ENCODE data around the gene ATRN.

Gene ATRN

DNA sequence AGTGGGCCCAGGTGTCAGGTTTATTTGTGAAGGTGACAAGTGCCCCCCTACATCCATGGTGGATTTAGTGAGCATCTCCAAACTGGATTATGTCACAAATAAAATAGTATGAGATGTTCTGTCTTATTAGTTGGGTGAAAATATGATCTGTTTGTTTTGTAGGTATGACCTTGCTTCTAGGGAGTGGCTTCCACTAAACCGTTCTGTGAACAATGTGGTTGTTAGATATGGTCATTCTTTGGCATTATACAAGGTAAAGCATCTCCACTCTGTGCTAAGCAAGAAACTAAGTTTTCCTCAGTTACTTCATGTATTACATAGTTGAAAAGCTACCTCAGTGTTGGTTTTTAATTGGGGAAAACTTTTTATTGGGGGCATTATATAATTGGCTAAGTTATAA lies 88.4 kb downstream of the ATRN start:
- peaks cover 2% of the 10 kb centered on the region for H3K4me1 Mint-ChIP-seq (ENCODE audit: low read depth)
- no peak overlapping the region for H3K4me3 Mint-ChIP-seq
- no peak overlapping the region for H3K27ac Mint-ChIP-seq
- H3K36me3 Mint-ChIP-seq (ENCODE audit: low read depth): peaks cover 6% of the 10 kb centered on the region
- no peaks in the 10 kb centered on the region for H3K27me3 Mint-ChIP-seq (ENCODE audit: low read depth)
- no peaks in the 10 kb centered on the region for H3K9me3 Mint-ChIP-seq

- H3K4me1 Mint-ChIP-seq (ENCODE audit: low read depth): peaks cover 2% of the 10 kb centered on the region
- H3K4me3 Mint-ChIP-seq: no peak overlapping the region
- peaks cover 6% of the 10 kb centered on the region for H3K36me3 Mint-ChIP-seq (ENCODE audit: low read depth)
- no peak overlapping the region for H3K27ac Mint-ChIP-seq
- no peaks in the 10 kb centered on the region for H3K27me3 Mint-ChIP-seq (ENCODE audit: low read depth)
- no peaks in the 10 kb centered on the region for H3K9me3 Mint-ChIP-seq
Observed at GRCh38 chr20:3559637-3560036, 88.8 kb downstream of the ATRN start.

DNA sequence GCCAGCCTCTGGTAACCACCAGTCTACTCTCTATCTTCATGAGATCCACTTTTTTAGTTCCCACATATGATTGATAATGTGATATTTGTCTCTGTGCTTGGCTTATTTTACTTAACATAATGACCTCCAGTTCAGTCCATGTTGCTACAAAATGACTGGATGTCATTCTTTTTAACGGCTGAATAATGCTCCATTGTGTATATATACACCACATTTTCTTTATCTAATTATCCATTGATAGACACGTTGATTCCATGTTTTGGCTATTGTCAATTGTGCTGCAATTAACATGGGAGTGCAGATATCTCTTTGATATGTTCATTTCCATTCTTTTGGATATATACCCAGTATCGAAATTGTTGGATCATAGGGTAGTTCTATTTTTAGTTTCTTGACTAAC lies 89.3 kb downstream of the ATRN start:
- Mint-ChIP-seq H3K4me1 (ENCODE audit: low read depth) (peaks cover 2% of the 10 kb centered on the region), H3K27me3 (ENCODE audit: low read depth) (no peaks in the 10 kb centered on the region), H3K36me3 (ENCODE audit: low read depth) (peaks cover 6% of the 10 kb centered on the region), H3K9me3 (no peaks in the 10 kb centered on the region), H3K4me3 (no peak overlapping the region), H3K27ac (no peak overlapping the region)

GRCh38 chr20:3560578-3560977 lies 89.8 kb downstream of the ATRN start:
- no peak overlapping the region for H3K4me3 Mint-ChIP-seq
- no peaks in the 10 kb centered on the region for H3K9me3 Mint-ChIP-seq

DNA sequence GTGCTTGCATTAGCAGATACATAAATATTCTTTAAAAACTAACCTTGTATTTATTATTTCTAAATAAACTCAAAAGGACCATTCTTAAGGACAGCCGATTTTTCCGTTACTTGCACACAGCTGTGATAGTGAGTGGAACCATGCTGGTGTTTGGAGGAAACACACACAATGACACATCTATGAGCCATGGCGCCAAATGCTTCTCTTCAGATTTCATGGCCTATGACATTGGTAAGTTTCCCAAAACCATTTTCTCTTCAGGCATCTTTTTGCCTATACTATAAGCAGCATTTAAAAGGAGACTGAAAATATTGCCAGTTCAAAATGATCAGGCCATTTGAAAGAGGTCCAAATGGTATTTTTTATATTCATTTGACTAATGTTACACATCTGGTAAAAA lies 92.3 kb downstream of the ATRN start:
- Mint-ChIP-seq H3K27ac (no peak overlapping the region), H3K9me3 (no peaks in the 10 kb centered on the region), H3K4me3 (no peak overlapping the region), H3K36me3 (ENCODE audit: low read depth) (peaks cover 8% of the 10 kb centered on the region), H3K27me3 (ENCODE audit: low read depth) (no peaks in the 10 kb centered on the region), H3K4me1 (ENCODE audit: low read depth) (peaks cover 3% of the 10 kb centered on the region)

More at GRCh38 chr20:3560578-3560977, 89.8 kb downstream of the ATRN start:
- Mint-ChIP-seq H3K27me3 (ENCODE audit: low read depth) (no peaks in the 10 kb centered on the region), H3K4me1 (ENCODE audit: low read depth) (peaks cover under 1% of the 10 kb centered on the region), H3K36me3 (ENCODE audit: low read depth) (peaks cover 6% of the 10 kb centered on the region), H3K27ac (no peak overlapping the region)

GRCh38 chr20:3563548-3564177 lies 92.8 kb downstream of the ATRN start:
- Mint-ChIP-seq H3K4me3 (no peak overlapping the region), H3K27ac (no peak overlapping the region), H3K4me1 (ENCODE audit: low read depth) (peaks cover 3% of the 10 kb centered on the region), H3K27me3 (ENCODE audit: low read depth) (no peaks in the 10 kb centered on the region), H3K9me3 (no peaks in the 10 kb centered on the region), H3K36me3 (ENCODE audit: low read depth) (peaks cover 8% of the 10 kb centered on the region)

- Mint-ChIP-seq H3K9me3 (no peaks in the 10 kb centered on the region), H3K27ac (no peak overlapping the region), H3K27me3 (ENCODE audit: low read depth) (no peaks in the 10 kb centered on the region), H3K4me1 (ENCODE audit: low read depth) (peaks cover 3% of the 10 kb centered on the region), H3K36me3 (ENCODE audit: low read depth) (peaks cover 4% of the 10 kb centered on the region), H3K4me3 (no peak overlapping the region)
Observed at GRCh38 chr20:3565851-3566250, 95.0 kb downstream of the ATRN start.

DNA sequence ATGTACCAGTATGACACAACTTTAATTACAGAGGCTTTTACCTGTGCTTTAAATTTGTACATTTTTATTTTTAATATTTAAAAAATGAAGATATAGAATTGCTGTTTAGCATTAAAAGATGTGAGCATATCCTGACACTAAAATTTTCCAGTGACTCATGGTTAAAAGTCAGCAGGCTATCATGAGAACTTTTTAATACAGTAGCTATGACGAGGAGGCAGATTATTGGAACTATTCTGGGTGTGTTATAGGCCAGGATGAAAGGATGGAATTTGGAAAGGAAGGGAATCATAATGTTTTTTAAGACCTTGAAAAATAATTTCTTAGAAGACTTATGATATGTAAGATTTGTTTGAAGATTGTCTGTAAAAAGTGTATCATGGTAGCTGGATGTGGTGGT lies 101.3 kb downstream of the ATRN start:
- H3K4me3 Mint-ChIP-seq: no peak overlapping the region
- H3K27ac Mint-ChIP-seq: no peak overlapping the region
- peaks cover 3% of the 10 kb centered on the region for H3K4me1 Mint-ChIP-seq (ENCODE audit: low read depth)
- H3K9me3 Mint-ChIP-seq: no peaks in the 10 kb centered on the region
- peaks cover 2% of the 10 kb centered on the region for H3K36me3 Mint-ChIP-seq (ENCODE audit: low read depth)
- H3K27me3 Mint-ChIP-seq (ENCODE audit: low read depth): no peaks in the 10 kb centered on the region

- Mint-ChIP-seq H3K27me3 (ENCODE audit: low read depth) (no peaks in the 10 kb centered on the region), H3K4me3 (no peak overlapping the region), H3K4me1 (ENCODE audit: low read depth) (no peaks in the 10 kb centered on the region), H3K9me3 (no peaks in the 10 kb centered on the region), H3K27ac (no peak overlapping the region), H3K36me3 (ENCODE audit: low read depth) (peaks cover 5% of the 10 kb centered on the region)
Observed at GRCh38 chr20:3576363-3576762, 105.5 kb downstream of the ATRN start.

GRCh38 chr20:3577366-3577765 lies 106.5 kb downstream of the ATRN start:
- no peaks in the 10 kb centered on the region for H3K27me3 Mint-ChIP-seq (ENCODE audit: low read depth)

DNA sequence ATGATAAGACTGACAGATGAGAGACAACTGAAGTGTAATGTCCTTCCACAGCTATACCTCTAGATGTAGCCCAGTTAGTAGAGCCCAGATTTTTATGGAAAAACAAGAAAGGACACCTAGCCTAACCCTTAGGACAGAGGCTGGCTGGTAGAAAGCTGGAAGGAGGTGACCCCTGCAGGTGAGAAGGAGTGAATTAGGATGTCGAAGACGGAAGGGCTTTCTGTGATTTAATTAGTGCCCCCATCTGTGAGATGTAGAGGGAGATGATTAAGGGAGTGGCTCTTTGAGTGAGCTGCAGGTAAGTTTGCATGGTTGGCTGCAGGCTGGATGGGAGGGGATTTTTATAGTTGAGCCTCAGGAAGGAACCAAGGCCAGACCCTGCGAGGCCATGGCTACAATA lies 109.6 kb downstream of the ATRN start:
- no peak overlapping the region for H3K4me3 Mint-ChIP-seq
- no peak overlapping the region for H3K27ac Mint-ChIP-seq
- H3K4me1 Mint-ChIP-seq (ENCODE audit: low read depth): no peaks in the 10 kb centered on the region
- H3K27me3 Mint-ChIP-seq (ENCODE audit: low read depth): no peaks in the 10 kb centered on the region
- no peaks in the 10 kb centered on the region for H3K9me3 Mint-ChIP-seq
- peaks cover 7% of the 10 kb centered on the region for H3K36me3 Mint-ChIP-seq (ENCODE audit: low read depth)

More at GRCh38 chr20:3577366-3577765, 106.5 kb downstream of the ATRN start:
- H3K9me3 Mint-ChIP-seq: no peaks in the 10 kb centered on the region
- H3K36me3 Mint-ChIP-seq (ENCODE audit: low read depth): peaks cover 7% of the 10 kb centered on the region
- H3K4me3 Mint-ChIP-seq: no peak overlapping the region
- no peaks in the 10 kb centered on the region for H3K4me1 Mint-ChIP-seq (ENCODE audit: low read depth)
- no peak overlapping the region for H3K27ac Mint-ChIP-seq

- Mint-ChIP-seq H3K27ac (no peak overlapping the region), H3K27me3 (ENCODE audit: low read depth) (no peaks in the 10 kb centered on the region), H3K4me3 (no peak overlapping the region), H3K36me3 (ENCODE audit: low read depth) (peaks cover 10% of the 10 kb centered on the region), H3K9me3 (no peaks in the 10 kb centered on the region), H3K4me1 (ENCODE audit: low read depth) (no peaks in the 10 kb centered on the region)
Observed at GRCh38 chr20:3583765-3584164, 112.9 kb downstream of the ATRN start.

GRCh38 chr20:3586093-3586492 lies 115.3 kb downstream of the ATRN start:
- Mint-ChIP-seq H3K4me3 (no peak overlapping the region), H3K36me3 (ENCODE audit: low read depth) (peaks cover 10% of the 10 kb centered on the region), H3K9me3 (no peaks in the 10 kb centered on the region), H3K27ac (no peak overlapping the region), H3K27me3 (ENCODE audit: low read depth) (no peaks in the 10 kb centered on the region), H3K4me1 (ENCODE audit: low read depth) (no peaks in the 10 kb centered on the region)

DNA sequence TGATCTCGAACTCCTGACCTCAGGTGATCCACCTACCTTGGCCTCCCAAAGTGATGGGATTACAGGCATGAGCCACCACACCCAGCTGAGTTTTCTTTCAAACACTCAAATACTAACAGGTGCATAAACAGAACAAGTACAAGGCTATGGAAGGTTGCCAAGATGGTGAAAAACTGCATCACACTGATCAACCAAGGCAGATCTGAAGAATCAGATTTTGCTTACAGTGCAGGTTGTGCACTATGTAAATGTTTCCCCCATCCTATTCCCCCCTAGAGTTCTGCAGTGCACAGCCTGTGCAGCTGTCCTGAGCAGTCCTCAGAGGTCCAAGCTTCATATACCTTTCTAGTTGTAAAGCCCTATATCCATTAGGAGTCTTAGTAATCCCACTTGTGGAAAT lies 119.3 kb downstream of the ATRN start:
- Mint-ChIP-seq H3K9me3 (no peaks in the 10 kb centered on the region), H3K4me3 (no peak overlapping the region), H3K4me1 (ENCODE audit: low read depth) (no peaks in the 10 kb centered on the region), H3K36me3 (ENCODE audit: low read depth) (peaks cover 17% of the 10 kb centered on the region), H3K27ac (no peak overlapping the region), H3K27me3 (ENCODE audit: low read depth) (no peaks in the 10 kb centered on the region)

DNA sequence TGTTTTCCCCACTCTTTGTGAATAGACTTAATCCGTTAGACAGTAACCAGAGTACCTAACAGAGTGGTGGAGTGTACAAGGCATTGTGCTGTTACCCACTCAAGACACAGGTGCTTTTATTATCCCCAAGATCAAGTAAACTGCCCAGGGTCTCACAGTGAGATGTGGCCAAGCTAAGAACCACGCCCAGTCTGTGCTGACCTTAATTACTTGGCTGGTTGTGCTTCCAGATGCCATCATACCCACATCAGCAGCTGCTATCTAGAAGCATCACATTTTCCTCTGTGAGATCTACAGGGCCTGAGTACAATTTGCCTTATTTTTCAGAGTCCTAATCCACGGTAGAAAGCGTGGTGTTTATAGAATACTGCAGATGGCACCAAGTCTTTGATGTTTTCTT lies 122.1 kb downstream of the ATRN start:
- H3K27me3 Mint-ChIP-seq (ENCODE audit: low read depth): no peaks in the 10 kb centered on the region
- H3K36me3 Mint-ChIP-seq (ENCODE audit: low read depth): peaks cover 12% of the 10 kb centered on the region
- no peaks in the 10 kb centered on the region for H3K4me1 Mint-ChIP-seq (ENCODE audit: low read depth)
- H3K4me3 Mint-ChIP-seq: no peak overlapping the region
- H3K9me3 Mint-ChIP-seq: no peaks in the 10 kb centered on the region
- no peak overlapping the region for H3K27ac Mint-ChIP-seq

DNA sequence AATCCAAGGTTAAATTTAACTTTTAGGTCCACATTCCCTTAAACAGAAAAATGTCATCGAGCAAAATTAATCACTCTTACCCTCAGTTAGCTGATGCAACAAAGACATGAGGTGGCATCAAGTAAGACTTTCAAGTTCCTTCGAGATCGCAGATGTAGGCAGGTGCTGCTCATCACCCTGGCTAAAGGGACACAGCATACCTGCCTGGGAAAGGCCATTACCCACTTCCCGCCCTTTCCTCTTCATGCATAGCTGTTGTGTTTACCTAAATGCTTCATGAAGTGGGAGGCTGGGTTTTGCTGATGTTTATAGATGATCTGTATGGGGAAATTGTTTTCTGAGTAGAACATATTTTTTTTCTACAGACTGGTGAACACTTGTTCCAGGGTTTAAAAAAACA lies 124.7 kb downstream of the ATRN start:
- H3K4me1 Mint-ChIP-seq (ENCODE audit: low read depth): no peaks in the 10 kb centered on the region
- peaks cover 15% of the 10 kb centered on the region for H3K36me3 Mint-ChIP-seq (ENCODE audit: low read depth)
- no peak overlapping the region for H3K27ac Mint-ChIP-seq
- H3K27me3 Mint-ChIP-seq (ENCODE audit: low read depth): no peaks in the 10 kb centered on the region
- no peaks in the 10 kb centered on the region for H3K9me3 Mint-ChIP-seq
- no peak overlapping the region for H3K4me3 Mint-ChIP-seq

Data from T-helper 1 cell treated with Interleukin-12 subunit alpha and Interleukin-12 subunit beta and Interleukin-4 antibody, amounts not matched to agents 30 μg/mL and 1 μg/mL, for 36 hours (primary cell).